T-helper 9 cell (primary cell): ENCODE measurements around the gene SLC7A10.
"Not testable (repeated sequence)": the region's sequence is repeated elsewhere in the genome, so short reads cannot be mapped to it uniquely, and the experiment has no call there.

Source experiments
- DNase-seq: peaks from one replicate; pipeline ENCODE4 v3.0.0-alpha.2; 2020

Gene SLC7A10

DNA sequence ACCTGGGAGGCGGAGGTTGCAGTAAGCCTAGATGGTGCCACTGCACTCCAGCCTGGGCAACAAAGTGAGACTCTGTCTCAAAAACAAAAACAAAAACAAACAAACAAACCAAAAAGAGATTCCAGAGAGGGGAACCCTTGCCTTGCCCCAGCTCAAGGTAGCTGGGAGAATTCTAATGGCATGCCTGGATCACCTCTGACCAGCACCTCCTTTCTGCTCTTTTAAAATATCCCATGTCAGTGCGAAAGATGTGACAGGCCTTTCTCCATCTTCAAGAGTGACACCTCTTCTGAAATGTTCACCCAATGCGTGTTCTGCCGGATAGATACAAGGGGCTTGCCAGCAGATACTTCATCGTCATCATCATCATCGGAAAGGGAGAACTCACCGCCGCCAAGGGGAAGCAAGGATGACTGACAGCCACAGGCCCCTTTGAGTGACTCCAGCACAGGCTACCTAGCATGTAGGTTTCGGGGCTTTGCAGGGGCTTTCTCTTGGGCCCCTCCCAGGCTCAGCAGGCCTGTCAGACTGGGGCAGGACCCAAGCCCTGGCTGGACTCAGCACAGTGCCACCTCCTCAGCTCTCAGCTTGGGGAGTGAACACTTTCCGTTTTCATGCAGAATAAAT, 50.4 kb downstream of the SLC7A10 start:
- DNase-seq = no peak

DNA sequence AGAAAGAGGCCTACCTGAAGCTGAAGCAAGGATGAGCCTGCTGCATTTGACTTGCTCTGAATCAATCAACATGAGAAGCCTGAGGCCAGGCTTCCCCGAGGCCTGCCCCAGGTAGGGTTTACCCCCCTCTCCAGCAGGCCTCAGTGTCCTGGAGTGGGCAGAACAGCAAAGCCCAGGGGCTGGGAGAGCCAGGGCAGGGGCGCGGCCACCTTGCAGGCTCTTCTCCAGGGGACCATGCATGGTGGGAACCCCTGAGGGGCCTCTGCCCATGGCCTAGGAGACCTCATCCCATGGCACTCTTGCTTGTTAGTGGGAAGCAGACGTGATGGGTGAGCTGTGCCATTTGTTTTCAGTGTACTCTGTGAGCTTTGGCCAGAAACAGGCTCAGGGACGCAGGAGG, 51.5 kb downstream of the SLC7A10 start:
- DNase-seq = no peak

DNA sequence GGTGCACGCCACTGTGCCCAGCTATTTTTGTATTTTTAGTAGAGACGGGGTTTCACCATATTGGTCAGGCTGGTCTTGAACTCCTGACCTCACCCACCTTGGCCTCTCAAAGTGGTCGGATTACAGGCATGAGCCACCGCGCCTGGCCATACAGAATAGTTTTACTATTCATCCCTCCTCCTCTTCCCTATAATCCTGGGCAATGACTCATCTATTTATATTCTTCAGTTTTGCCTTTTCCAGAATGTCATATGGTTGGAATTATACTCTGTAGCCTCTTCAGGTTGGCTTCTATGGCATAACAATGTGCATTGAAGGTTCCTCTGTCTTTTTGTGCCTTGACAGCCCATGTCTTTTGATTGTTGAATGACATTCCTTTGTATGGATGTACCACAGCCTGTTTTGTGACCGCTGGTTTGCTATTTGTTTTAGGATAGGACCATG, 53.7 kb downstream of the SLC7A10 start:
- DNase-seq = no peak

DNA sequence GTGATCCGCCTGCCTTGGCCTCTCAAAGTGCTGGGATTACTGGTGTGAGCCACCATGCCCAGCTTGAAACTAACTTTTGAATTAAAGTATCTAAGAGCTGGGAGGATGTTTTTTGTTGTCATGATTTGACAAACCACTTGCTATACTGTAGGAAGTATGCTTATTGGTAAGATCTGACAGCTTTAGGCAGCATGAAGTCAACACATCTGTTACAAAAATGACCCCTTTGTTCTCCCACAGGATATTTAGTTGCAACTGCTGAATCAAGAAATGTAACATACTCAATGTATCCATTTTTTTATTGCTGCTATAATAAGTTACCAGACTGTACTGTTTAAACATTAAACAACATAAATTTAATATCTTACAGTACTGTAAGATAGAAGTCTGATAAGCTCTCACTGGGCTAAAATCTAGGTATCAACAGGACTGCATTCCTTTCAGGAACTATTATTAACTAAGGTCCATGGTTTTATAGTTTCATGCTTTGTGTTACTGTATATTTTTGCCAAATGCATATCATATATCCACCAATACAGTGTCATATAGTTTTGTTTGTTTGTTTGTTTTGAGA, 54.3 kb downstream of the SLC7A10 start:
- DNase-seq = no peak

DNA sequence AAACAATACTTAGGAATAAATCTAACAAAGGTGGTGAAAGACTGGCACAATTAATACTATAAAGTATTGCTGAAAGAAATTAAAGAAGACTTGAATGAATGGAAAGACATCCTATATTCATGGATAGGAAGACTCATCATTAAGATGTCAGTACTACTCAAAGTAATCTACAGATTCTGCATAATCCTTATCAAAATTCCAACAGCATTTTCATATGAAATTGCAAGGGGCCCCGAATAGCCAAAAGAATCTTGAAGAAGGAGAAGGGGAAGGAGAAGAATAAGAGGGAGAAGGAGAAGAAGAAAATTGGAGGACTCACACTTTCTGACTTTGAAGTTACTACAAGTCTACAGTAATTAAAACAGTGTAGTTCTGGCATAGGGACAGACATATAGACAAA, 57.1 kb downstream of the SLC7A10 start:
- no peak for DNase-seq

DNA sequence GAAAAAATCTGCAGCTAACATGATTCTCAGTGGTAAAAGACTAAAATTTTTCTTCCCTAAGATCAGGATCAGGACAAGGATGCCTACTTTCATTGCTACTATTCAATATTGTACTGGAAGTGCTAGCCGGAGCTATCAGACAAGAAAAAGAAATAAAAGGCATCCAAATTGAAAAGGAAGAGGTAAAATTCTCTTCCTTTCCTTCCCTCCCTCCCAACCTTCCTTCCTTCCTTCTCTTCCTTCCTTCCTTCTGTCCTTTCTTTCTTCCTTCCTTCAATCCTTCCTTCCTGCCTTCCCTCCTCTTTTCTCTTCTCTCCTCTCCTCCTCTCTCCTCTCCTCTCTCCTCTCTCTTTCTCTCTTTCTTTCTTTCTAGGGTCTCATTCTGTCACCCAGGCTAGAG, 58.2 kb downstream of the SLC7A10 start:
- DNase-seq = no peak

DNA sequence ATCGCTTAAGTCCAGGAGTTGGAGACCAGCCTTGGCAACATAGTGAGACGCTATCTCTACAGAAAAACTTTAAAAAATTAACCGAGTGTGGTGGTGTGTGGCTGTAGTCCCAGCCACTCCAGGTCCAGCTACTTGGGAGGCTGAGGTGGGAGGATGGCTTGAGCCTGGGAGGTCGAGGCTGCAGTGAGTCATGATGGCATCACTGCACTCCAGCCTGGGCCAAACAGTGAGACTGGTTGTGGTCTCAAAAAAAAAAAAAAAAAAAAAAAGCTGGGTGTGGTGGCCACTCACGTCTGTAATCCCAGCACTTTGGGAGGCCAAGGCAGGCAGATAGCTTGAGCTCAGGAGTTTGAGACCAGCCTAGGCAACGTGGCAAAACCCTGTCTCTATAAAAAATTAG, 59.6 kb downstream of the SLC7A10 start:
- DNase-seq = not testable (repeated sequence)

DNA sequence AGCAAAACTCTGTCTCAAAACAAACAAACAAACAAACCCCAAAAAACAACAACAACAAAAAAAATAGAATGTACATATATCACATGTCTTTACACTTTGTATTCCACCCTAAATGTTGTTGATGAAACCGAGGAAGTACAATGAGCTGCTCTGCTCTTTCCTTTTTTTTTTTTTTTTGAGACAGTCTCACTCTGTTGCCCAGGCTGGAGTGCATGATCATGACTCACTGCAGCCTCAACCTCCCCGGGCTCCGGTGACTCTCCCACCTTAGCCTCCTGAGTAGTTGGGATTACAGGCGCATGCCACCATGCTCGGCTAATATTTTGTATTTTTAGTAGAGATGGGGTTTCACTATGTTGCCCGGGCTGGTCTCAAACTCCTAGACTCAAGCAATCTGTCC, 62.2 kb downstream of the SLC7A10 start:
- no peak for DNase-seq

DNA sequence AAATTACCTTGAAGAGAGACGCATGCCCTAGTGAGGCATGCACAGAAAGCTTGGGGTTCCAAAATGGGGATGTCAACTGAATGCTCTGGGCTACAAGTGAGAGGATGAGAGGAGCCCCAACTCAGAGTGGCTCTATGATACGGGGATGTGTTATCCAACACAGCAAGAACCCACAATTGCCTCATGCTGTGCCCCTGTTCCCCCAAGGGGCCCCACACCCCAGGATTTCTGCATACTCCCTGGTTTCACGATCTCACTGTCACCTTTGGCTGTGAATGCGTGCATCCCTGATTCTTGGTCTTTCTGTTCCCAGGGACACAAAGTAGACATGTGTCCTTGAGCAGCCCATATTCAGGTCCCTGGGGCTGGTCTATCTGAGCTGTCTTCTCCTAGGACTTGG, 64.4 kb downstream of the SLC7A10 start:
- no peak for DNase-seq

DNA sequence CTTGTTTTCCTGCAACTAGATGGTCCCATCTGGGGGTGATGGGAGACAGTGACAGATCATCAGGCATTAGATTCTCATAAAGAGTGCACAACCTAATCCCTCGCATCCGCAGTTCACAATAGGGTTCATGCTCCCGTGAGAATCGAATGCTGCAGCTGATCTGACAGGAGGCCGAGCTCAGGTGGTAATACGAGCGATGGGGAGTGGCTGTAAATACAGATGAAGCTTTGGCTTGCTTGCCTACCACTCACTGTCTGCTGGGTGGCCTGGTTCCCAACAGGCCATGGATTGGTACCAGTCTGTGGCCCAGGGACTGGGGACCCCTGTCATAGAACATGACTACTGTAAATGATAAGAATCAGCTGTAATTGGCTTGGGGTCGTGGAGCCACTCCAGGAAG, 65.8 kb downstream of the SLC7A10 start:
- DNase-seq = no peak

DNA sequence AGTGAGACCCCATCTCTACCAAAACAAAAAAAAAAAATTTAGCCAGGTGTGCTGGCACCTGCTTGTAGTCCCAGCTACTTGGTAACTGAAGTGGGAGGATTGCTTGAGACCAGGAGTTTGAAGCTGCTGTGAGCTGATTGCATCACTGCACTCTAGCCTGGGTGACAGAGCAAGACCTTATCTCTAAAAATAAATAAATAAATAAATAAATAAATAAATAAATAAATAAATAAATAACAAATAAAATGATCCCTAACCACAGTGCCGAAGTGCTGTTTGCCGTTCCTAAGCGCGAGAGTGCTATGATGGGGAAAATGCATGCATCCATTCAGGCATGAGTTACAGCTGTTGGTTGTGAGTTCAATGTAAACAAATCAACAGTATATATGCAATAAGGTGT, 66.5 kb downstream of the SLC7A10 start:
- no peak for DNase-seq
